Panc1 (cell line): Measurements from ENCODE around the gene GON4L.

Experiments
- POLR2AphosphoS5 ChIP-seq: IDR thresholded peaks from 2 replicates; pipeline ENCODE4 v1.6.1; 2012; ENCODE audit warnings: mild to moderate bottlenecking, low read depth, low read length, moderate library complexity
- TF ChIP-seq, protein P1 (sequence below): fragments of 450-650 bp; IDR thresholded peaks from 2 replicates; pipeline ENCODE4 v1.5.1; 2017; ENCODE audit warnings: mild to moderate bottlenecking
- TF ChIP-seq, protein P2 (sequence below), 2 experiments: IDR thresholded peaks; 2 replicates each; pipeline ENCODE4 v1.6.1; 2011 to 2012; ENCODE audit warnings: low read depth in 2 of 2, control low read depth in 1 of 2, low read length in 1 of 2, mild to moderate bottlenecking in 1 of 2, moderate library complexity in 1 of 2; ENCODE audit not compliant: insufficient read depth in 1 of 2

DNA sequence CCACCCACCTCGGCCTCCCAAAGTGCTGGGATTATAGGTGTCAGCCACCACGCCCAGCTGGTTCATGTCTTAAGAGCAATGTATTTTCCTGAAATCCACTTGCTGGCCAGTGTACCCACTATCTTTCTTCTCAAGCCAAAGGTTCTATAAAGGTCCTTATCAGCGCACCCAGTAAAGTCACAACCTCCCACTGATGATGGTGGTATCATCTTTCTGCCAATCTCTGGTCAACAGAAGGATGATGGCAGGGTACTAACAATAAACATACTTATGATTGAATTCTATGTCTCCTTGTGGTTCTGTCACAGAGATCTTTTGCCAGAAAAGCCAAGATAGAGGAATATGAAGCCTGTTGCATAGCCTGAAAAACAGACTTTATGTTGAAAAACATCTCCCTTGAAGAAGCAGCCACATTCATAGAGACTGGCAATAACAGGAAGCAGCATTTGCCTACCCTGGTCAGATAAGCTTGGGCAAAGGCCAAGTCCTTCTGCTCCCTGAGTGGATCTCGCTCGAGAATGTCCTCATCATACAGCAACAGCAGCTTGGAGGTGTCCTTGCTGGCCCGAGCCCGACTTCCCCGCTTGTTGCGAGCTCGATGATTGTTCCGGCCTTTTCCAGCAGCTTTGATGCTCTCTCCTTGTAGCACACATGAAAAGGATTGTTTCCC is 95.1 kb downstream of the GON4L start:
- TF ChIP-seq, protein P1, sequence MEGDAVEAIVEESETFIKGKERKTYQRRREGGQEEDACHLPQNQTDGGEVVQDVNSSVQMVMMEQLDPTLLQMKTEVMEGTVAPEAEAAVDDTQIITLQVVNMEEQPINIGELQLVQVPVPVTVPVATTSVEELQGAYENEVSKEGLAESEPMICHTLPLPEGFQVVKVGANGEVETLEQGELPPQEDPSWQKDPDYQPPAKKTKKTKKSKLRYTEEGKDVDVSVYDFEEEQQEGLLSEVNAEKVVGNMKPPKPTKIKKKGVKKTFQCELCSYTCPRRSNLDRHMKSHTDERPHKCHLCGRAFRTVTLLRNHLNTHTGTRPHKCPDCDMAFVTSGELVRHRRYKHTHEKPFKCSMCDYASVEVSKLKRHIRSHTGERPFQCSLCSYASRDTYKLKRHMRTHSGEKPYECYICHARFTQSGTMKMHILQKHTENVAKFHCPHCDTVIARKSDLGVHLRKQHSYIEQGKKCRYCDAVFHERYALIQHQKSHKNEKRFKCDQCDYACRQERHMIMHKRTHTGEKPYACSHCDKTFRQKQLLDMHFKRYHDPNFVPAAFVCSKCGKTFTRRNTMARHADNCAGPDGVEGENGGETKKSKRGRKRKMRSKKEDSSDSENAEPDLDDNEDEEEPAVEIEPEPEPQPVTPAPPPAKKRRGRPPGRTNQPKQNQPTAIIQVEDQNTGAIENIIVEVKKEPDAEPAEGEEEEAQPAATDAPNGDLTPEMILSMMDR, result no peak
- TF ChIP-seq, protein P2, sequence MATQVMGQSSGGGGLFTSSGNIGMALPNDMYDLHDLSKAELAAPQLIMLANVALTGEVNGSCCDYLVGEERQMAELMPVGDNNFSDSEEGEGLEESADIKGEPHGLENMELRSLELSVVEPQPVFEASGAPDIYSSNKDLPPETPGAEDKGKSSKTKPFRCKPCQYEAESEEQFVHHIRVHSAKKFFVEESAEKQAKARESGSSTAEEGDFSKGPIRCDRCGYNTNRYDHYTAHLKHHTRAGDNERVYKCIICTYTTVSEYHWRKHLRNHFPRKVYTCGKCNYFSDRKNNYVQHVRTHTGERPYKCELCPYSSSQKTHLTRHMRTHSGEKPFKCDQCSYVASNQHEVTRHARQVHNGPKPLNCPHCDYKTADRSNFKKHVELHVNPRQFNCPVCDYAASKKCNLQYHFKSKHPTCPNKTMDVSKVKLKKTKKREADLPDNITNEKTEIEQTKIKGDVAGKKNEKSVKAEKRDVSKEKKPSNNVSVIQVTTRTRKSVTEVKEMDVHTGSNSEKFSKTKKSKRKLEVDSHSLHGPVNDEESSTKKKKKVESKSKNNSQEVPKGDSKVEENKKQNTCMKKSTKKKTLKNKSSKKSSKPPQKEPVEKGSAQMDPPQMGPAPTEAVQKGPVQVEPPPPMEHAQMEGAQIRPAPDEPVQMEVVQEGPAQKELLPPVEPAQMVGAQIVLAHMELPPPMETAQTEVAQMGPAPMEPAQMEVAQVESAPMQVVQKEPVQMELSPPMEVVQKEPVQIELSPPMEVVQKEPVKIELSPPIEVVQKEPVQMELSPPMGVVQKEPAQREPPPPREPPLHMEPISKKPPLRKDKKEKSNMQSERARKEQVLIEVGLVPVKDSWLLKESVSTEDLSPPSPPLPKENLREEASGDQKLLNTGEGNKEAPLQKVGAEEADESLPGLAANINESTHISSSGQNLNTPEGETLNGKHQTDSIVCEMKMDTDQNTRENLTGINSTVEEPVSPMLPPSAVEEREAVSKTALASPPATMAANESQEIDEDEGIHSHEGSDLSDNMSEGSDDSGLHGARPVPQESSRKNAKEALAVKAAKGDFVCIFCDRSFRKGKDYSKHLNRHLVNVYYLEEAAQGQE (IDR thresholded peaks at IDR 0.05; ENCODE audit: insufficient read depth in 1 of 2, low read depth in 2 of 2, low read length in 1 of 2), result no peak
- no peak for TF ChIP-seq POLR2AphosphoS5
